CD4-positive, alpha-beta memory T cell (primary cell): ENCODE measurements around the gene KCNIP1. TPM values are rescaled to one million over a fixed set of nuclear protein-coding genes. Genes with fewer than 3 reads are reported as not detected.

Source experiments
- CTCF ChIA-PET: fragments of 350-600 bp; sonication (Branson Sonifier 250); formaldehyde crosslinking; loops from one replicate; lab custom pipeline; 2021; ENCODE audit warnings: inconsistent platforms; ENCODE audit not compliant: partially characterized antibody; lab: Charles Lee
- POLR2A ChIA-PET: fragments of 350-600 bp; sonication (Branson Sonifier 250); formaldehyde crosslinking; loops from one replicate; lab custom pipeline; 2021; ENCODE audit not compliant: partially characterized antibody; lab: Charles Lee
- DNase-seq, 5 donors: peaks; one replicate each; pipeline versions ENCODE4 v3.0.0 to v3.0.0-alpha.2; 2020 to 2022; ENCODE audit warnings: mixed read lengths in 1 of 5
- H3K27ac ChIP-seq: one replicate; pipeline ENCODE4 v1.7.0; 2013; ENCODE audit warnings: low read depth, low read length
- H3K27me3 ChIP-seq: 2 replicates; pipeline ENCODE4 v1.7.0; 2013; ENCODE audit warnings: mild to moderate bottlenecking, low read length, moderate library complexity; ENCODE audit not compliant: insufficient read depth
- H3K36me3 ChIP-seq: 2 replicates; pipeline ENCODE4 v1.7.0; 2013; ENCODE audit warnings: mild to moderate bottlenecking, low read length, moderate library complexity; ENCODE audit not compliant: insufficient read depth
- H3K4me1 ChIP-seq: 2 replicates; pipeline ENCODE4 v1.7.0; 2013; ENCODE audit warnings: mild to moderate bottlenecking, low read length, moderate library complexity; ENCODE audit not compliant: insufficient read depth
- H3K4me3 ChIP-seq, 2 donors: one replicate each; pipeline ENCODE4 v1.7.0; 2013; ENCODE audit warnings: low read length in 2 of 2, mild to moderate bottlenecking in 1 of 2
- H3K9me3 ChIP-seq, 2 donors: one replicate each; pipeline ENCODE4 v1.7.0; 2013; ENCODE audit warnings: low read length in 2 of 2, control low read depth in 1 of 2; ENCODE audit not compliant: control insufficient read depth in 1 of 2
- H3K27ac Mint-ChIP-seq, 7 donors: one replicate each; pipeline ENCODE4 v1.8.0; 2020 to 2021; ENCODE audit warnings: mixed read lengths in 7 of 7, mild to moderate bottlenecking in 6 of 7, inconsistent platforms in 3 of 7, moderate library complexity in 3 of 7
- H3K27me3 Mint-ChIP-seq, 2 donors: one replicate each; pipeline ENCODE4 v1.8.0; 2020 to 2021; ENCODE audit warnings: mixed read lengths in 2 of 2
- H3K36me3 Mint-ChIP-seq, 2 donors: one replicate each; pipeline ENCODE4 v1.8.0; 2020 to 2021; ENCODE audit warnings: mixed read lengths in 2 of 2, inconsistent platforms in 1 of 2, mild to moderate bottlenecking in 1 of 2
- H3K4me1 Mint-ChIP-seq, 4 donors: one replicate each; pipeline ENCODE4 v1.8.0; 2020 to 2021; ENCODE audit warnings: mixed read lengths in 4 of 4, mild to moderate bottlenecking in 1 of 4
- H3K4me3 Mint-ChIP-seq, 8 donors: one replicate each; pipeline ENCODE4 v1.8.0; 2020 to 2021; ENCODE audit warnings: mixed read lengths in 8 of 8, mild to moderate bottlenecking in 7 of 8, moderate library complexity in 6 of 8, inconsistent platforms in 3 of 8
- H3K9me3 Mint-ChIP-seq, 8 donors: one replicate each; pipeline ENCODE4 v1.8.0; 2020 to 2021; ENCODE audit warnings: mixed read lengths in 8 of 8, mild to moderate bottlenecking in 5 of 8, inconsistent platforms in 3 of 8, moderate library complexity in 1 of 8
- intact Hi-C: fragments of 100-400 bp; cut with micrococcal nuclease; formaldehyde crosslinking; loops from one replicate; pipeline ENCODE4 v1.15.1; 2023
- polyA plus RNA-seq, 2 donors: library from polyadenylated mRNA; unstranded; fragments of 300-500 nt; fragmentation: Illumina TruSeq; gene quantifications; one replicate each; pipeline ENCODE4 v1.2.3, GENCODE V29; 2021
- total RNA-seq, 2 experiments: library from RNA; stranded (reverse); gene quantifications; one replicate each; pipeline ENCODE4 v1.2.3, GENCODE V29; 2021

The KCNIP1 gene
- total and polyA plus RNA-seq, 4 experiments from 2014 or later: not detected

- no peak overlapping the region for H3K27ac ChIP-seq
- no peaks in the 10 kb centered on the region for H3K4me1 Mint-ChIP-seq
- no peaks in the 10 kb centered on the region for H3K36me3 Mint-ChIP-seq
- no peaks in the 10 kb centered on the region for H3K4me1 ChIP-seq
- H3K27me3 Mint-ChIP-seq: peaks cover 9 to 14% of the 10 kb centered on the region in 2 donors
- H3K4me3 Mint-ChIP-seq: no peak overlapping the region
- no peaks in the 10 kb centered on the region for H3K9me3 ChIP-seq
- DNase-seq: no peak
- H3K9me3 Mint-ChIP-seq: no peaks in the 10 kb centered on the region
- no peaks in the 10 kb centered on the region for H3K36me3 ChIP-seq
- ChIA-PET POLR2A (no interaction called here), CTCF (no interaction called here)
- no peak overlapping the region for H3K4me3 ChIP-seq
- H3K27ac Mint-ChIP-seq: no peak overlapping the region
- intact Hi-C loops: no loop called here
- no peaks in the 10 kb centered on the region for H3K27me3 ChIP-seq
These were observed 13.4 kb upstream of the KCNIP1 start for GRCh38 chr5:170490381-170490780.

GRCh38 chr5:170491479-170491878, 12.3 kb upstream of the KCNIP1 start:
- H3K36me3 Mint-ChIP-seq: no peaks in the 10 kb centered on the region
- CTCF ChIA-PET: no interaction called here
- H3K27me3 Mint-ChIP-seq: peaks cover 15 to 17% of the 10 kb centered on the region in 2 donors
- H3K4me1 Mint-ChIP-seq: no peaks in the 10 kb centered on the region
- Histone ChIP-seq H3K4me3 (no peak overlapping the region), H3K4me1 (no peaks in the 10 kb centered on the region), H3K36me3 (no peaks in the 10 kb centered on the region), H3K27me3 (no peaks in the 10 kb centered on the region), H3K9me3 (no peaks in the 10 kb centered on the region), H3K27ac (no peak overlapping the region)
- no peak overlapping the region for H3K27ac Mint-ChIP-seq
- no peaks in the 10 kb centered on the region for H3K9me3 Mint-ChIP-seq
- POLR2A ChIA-PET: no interaction called here
- intact Hi-C loops: no loop called here
- DNase-seq: no peak
- H3K4me3 Mint-ChIP-seq: no peak overlapping the region

- CTCF ChIA-PET: no interaction called here
- H3K27me3 ChIP-seq: no peaks in the 10 kb centered on the region
- H3K9me3 ChIP-seq: no peaks in the 10 kb centered on the region
- no peak overlapping the region for H3K4me3 ChIP-seq
- H3K4me1 ChIP-seq: no peaks in the 10 kb centered on the region
- no peaks in the 10 kb centered on the region for H3K4me1 Mint-ChIP-seq
- H3K36me3 ChIP-seq: no peaks in the 10 kb centered on the region
- no peaks in the 10 kb centered on the region for H3K9me3 Mint-ChIP-seq
- intact Hi-C loops: no loop called here
- H3K4me3 Mint-ChIP-seq: no peak overlapping the region
- peaks cover 15 to 30% of the 10 kb centered on the region in 2 donors for H3K27me3 Mint-ChIP-seq
- no peak overlapping the region for H3K27ac ChIP-seq
- no peak overlapping the region for H3K27ac Mint-ChIP-seq
- no peak for DNase-seq
- no peaks in the 10 kb centered on the region for H3K36me3 Mint-ChIP-seq
- POLR2A ChIA-PET: no interaction called here
These were observed 10.6 kb upstream of the KCNIP1 start for GRCh38 chr5:170493028-170493820.

- CTCF ChIA-PET: no interaction called here
- H3K4me1 Mint-ChIP-seq: no peaks in the 10 kb centered on the region
These were observed 9.8 kb upstream of the KCNIP1 start for GRCh38 chr5:170494041-170494440.

GRCh38 chr5:170495825-170496661, 7.8 kb upstream of the KCNIP1 start:
- intact Hi-C loops: no loop called here
- H3K4me1 ChIP-seq: no peaks in the 10 kb centered on the region
- H3K36me3 Mint-ChIP-seq: no peaks in the 10 kb centered on the region
- H3K36me3 ChIP-seq: no peaks in the 10 kb centered on the region
- no peaks in the 10 kb centered on the region for H3K9me3 ChIP-seq
- H3K27ac Mint-ChIP-seq: no peak overlapping the region
- peaks cover 0 to 7% (median 4%) of the 10 kb centered on the region in 8 donors for H3K9me3 Mint-ChIP-seq
- H3K27me3 ChIP-seq: no peaks in the 10 kb centered on the region
- no peaks in the 10 kb centered on the region for H3K4me1 Mint-ChIP-seq
- H3K4me3 Mint-ChIP-seq: no peak overlapping the region
- no peak overlapping the region for H3K4me3 ChIP-seq
- no peak overlapping the region for H3K27ac ChIP-seq
- peaks cover 24 to 44% of the 10 kb centered on the region in 2 donors for H3K27me3 Mint-ChIP-seq
- ChIA-PET POLR2A (no interaction called here), CTCF (no interaction called here)
- no peak for DNase-seq

More at GRCh38 chr5:170494041-170494440, 9.8 kb upstream of the KCNIP1 start:
- Histone ChIP-seq H3K4me3 (no peak overlapping the region), H3K9me3 (no peaks in the 10 kb centered on the region), H3K27me3 (no peaks in the 10 kb centered on the region), H3K4me1 (no peaks in the 10 kb centered on the region), H3K36me3 (no peaks in the 10 kb centered on the region), H3K27ac (no peak overlapping the region)
- Mint-ChIP-seq H3K27me3 (peaks cover 13 to 32% of the 10 kb centered on the region in 2 donors), H3K4me3 (no peak overlapping the region), H3K27ac (no peak overlapping the region), H3K36me3 (no peaks in the 10 kb centered on the region), H3K9me3 (no peaks in the 10 kb centered on the region)
- intact Hi-C loops: no loop called here
- DNase-seq: no peak
- POLR2A ChIA-PET: no interaction called here

GRCh38 chr5:170496662-170497028, 7.2 kb upstream of the KCNIP1 start:
- H3K27ac Mint-ChIP-seq: no peak overlapping the region
- no peaks in the 10 kb centered on the region for H3K36me3 ChIP-seq
- intact Hi-C loops: no loop called here
- H3K27me3 Mint-ChIP-seq: peaks cover 26 to 46% of the 10 kb centered on the region in 2 donors
- H3K4me3 ChIP-seq: no peak overlapping the region
- no peaks in the 10 kb centered on the region for H3K4me1 ChIP-seq
- H3K9me3 Mint-ChIP-seq: peaks cover 0 to 7% (median 4%) of the 10 kb centered on the region in 8 donors
- ChIA-PET CTCF (no interaction called here), POLR2A (no interaction called here)
- H3K27ac ChIP-seq: no peak overlapping the region
- no peak for DNase-seq
- H3K4me1 Mint-ChIP-seq: no peaks in the 10 kb centered on the region
- H3K27me3 ChIP-seq: no peaks in the 10 kb centered on the region
- no peaks in the 10 kb centered on the region for H3K9me3 ChIP-seq
- H3K4me3 Mint-ChIP-seq: no peak overlapping the region
- no peaks in the 10 kb centered on the region for H3K36me3 Mint-ChIP-seq

- DNase-seq: no peak
- CTCF ChIA-PET: no interaction called here
- Histone ChIP-seq H3K4me3 (no peak overlapping the region), H3K27ac (no peak overlapping the region), H3K27me3 (no peaks in the 10 kb centered on the region), H3K36me3 (no peaks in the 10 kb centered on the region), H3K4me1 (no peaks in the 10 kb centered on the region), H3K9me3 (no peaks in the 10 kb centered on the region)
- H3K4me1 Mint-ChIP-seq: no peaks in the 10 kb centered on the region
- POLR2A ChIA-PET: no interaction called here
- no peak overlapping the region for H3K27ac Mint-ChIP-seq
- H3K9me3 Mint-ChIP-seq: peaks cover 0 to 7% (median 4%) of the 10 kb centered on the region in 8 donors
- no peaks in the 10 kb centered on the region for H3K36me3 Mint-ChIP-seq
- H3K27me3 Mint-ChIP-seq: peaks cover 30 to 52% of the 10 kb centered on the region in 2 donors
- intact Hi-C loops: no loop called here
- no peak overlapping the region for H3K4me3 Mint-ChIP-seq
These were observed 6.3 kb upstream of the KCNIP1 start for GRCh38 chr5:170497311-170498038.
